GM18907 (cell line): Measurements from ENCODE around the gene EIF5.
"Not testable (repeated sequence)": the region's sequence is repeated elsewhere in the genome, so short reads cannot be mapped to it uniquely, and the experiment has no call there.

Source experiments
- ATAC-seq: cut with Tn5 transposase; IDR thresholded peaks from one replicate; pipeline ENCODE4 v1.9.1; 2021; ENCODE audit warnings: mild to moderate bottlenecking, moderate library complexity; ENCODE audit not compliant: unreplicated experiment

The EIF5 gene

GRCh38 chr14:103332143-103332919, 1.7 kb upstream of the EIF5 start:
- no peak for ATAC-seq

GRCh38 chr14:103334644-103335622, 896 bp downstream of the EIF5 start:
- peak; percentile 23 for ATAC-seq

GRCh38 chr14:103336191-103336590, 2.2 kb downstream of the EIF5 start:
- ATAC-seq = no peak

- ATAC-seq = no peak
Measured at GRCh38 chr14:103337794-103338193, 3.8 kb downstream of the EIF5 start.

GRCh38 chr14:103339561-103339960, 5.5 kb downstream of the EIF5 start:
- no peak for ATAC-seq

- no peak for ATAC-seq
Measured at GRCh38 chr14:103340480-103341212, 6.6 kb downstream of the EIF5 start.

- ATAC-seq = no peak
Measured at GRCh38 chr14:103341250-103342129, 7.5 kb downstream of the EIF5 start.

GRCh38 chr14:103343164-103343879, 9.3 kb downstream of the EIF5 start:
- ATAC-seq = no peak

- no peak for ATAC-seq
Measured at GRCh38 chr14:103343905-103344797, 10.1 kb downstream of the EIF5 start.

- no peak for ATAC-seq
Measured at GRCh38 chr14:103346286-103346685, 12.2 kb downstream of the EIF5 start.

- no peak for ATAC-seq
Measured at GRCh38 chr14:103347091-103347815, 13.2 kb downstream of the EIF5 start.

- no peak for ATAC-seq
Measured at GRCh38 chr14:103348154-103348553, 14.1 kb downstream of the EIF5 start.

- ATAC-seq = no peak
Measured at GRCh38 chr14:103349982-103350381, 15.9 kb downstream of the EIF5 start.

- no peak for ATAC-seq
Measured at GRCh38 chr14:103353362-103353761, 19.3 kb downstream of the EIF5 start.

- no peak for ATAC-seq
Measured at GRCh38 chr14:103354141-103354540, 20.1 kb downstream of the EIF5 start.

GRCh38 chr14:103356024-103356682, 22.1 kb downstream of the EIF5 start:
- no peak for ATAC-seq

GRCh38 chr14:103357552-103357951, 23.5 kb downstream of the EIF5 start:
- not testable (repeated sequence) for ATAC-seq
